AG09309 (cell line): ENCODE measurements around the gene CA4.
"Not testable (repeated sequence)": the region's sequence is repeated elsewhere in the genome, so short reads cannot be mapped to it uniquely, and the experiment has no call there.

Experiments
- DNase-seq: peaks from one replicate; pipeline ENCODE4 v3.0.0-alpha.2; 2010; ENCODE audit warnings: low read depth
- H3K4me3 ChIP-seq: 2 replicates; pipeline ENCODE4 v1.5.1; 2011; ENCODE audit warnings: mild to moderate bottlenecking, low read depth, low read length, moderate library complexity; ENCODE audit not compliant: control insufficient read depth
- TF ChIP-seq, protein P1 (sequence below): IDR thresholded peaks from 2 replicates; pipeline ENCODE4 v1.5.1; 2011; ENCODE audit warnings: mild to moderate bottlenecking, low read depth, low read length, inconsistent platforms; ENCODE audit not compliant: insufficient read depth, control insufficient read depth; ENCODE audit errors: missing control alignments

CA4 gene

DNA sequence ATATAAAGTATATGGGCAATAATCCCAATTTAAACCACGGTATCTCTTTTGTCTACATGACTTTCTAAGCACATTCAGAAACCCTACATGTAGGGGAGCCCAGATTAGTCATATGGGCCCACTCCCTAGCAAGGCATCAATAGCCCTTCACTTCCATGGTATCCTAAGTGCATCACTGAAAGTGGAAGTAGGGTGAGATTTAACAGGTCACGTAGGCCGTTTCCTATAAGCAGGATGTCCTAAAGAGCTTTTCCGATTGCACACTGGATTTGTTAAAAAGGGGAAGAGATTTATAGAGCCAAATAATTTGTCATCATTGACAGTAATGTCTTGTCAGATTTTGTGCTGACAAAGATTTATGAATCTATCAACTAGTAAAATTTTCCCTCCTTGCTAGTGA lies 39.0 kb downstream of the CA4 start:
- TF ChIP-seq, protein P1, sequence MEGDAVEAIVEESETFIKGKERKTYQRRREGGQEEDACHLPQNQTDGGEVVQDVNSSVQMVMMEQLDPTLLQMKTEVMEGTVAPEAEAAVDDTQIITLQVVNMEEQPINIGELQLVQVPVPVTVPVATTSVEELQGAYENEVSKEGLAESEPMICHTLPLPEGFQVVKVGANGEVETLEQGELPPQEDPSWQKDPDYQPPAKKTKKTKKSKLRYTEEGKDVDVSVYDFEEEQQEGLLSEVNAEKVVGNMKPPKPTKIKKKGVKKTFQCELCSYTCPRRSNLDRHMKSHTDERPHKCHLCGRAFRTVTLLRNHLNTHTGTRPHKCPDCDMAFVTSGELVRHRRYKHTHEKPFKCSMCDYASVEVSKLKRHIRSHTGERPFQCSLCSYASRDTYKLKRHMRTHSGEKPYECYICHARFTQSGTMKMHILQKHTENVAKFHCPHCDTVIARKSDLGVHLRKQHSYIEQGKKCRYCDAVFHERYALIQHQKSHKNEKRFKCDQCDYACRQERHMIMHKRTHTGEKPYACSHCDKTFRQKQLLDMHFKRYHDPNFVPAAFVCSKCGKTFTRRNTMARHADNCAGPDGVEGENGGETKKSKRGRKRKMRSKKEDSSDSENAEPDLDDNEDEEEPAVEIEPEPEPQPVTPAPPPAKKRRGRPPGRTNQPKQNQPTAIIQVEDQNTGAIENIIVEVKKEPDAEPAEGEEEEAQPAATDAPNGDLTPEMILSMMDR = no peak
- H3K4me3 ChIP-seq = no peak overlapping the region
- DNase-seq = no peak

DNA sequence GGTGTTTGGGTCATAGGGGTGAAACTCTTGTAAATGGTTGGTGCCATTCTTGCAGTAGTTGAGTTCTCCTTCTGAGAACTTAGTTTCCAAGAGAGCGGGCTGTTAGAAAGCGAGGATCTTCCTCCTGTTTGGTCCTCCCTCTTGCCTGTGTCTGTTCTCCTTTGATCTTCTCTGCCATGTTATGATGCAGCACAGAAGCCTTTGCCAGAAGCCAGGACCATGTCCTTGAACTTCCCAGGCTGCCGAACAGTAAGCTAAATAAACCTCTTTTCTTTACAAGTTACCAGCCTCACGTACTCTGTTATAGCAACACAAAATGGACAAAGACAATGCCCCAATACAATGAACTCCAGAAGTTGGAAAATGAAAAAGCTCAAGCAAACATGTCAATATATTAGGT lies 40.3 kb downstream of the CA4 start:
- not testable (repeated sequence) for DNase-seq, H3K4me3 ChIP-seq

DNA sequence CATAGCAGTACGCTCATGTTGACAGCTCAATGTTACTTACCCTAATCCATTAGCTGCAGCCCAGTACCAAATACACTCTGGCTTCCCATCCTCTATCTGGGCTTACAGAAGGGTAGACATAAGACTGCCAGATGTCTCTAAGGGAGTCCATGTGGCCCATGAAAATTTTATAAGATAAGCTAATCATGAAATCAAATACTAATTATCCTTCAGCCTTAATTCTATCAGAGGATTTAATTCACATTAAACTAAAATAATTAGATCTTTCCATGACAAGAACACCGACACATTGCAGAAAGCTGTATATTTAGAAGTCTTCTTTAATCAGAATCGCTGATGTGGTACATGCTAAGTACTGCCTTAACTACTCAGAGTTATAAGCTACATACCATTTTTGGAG lies 43.3 kb downstream of the CA4 start:
- not testable (repeated sequence) for H3K4me3 ChIP-seq, DNase-seq

DNA sequence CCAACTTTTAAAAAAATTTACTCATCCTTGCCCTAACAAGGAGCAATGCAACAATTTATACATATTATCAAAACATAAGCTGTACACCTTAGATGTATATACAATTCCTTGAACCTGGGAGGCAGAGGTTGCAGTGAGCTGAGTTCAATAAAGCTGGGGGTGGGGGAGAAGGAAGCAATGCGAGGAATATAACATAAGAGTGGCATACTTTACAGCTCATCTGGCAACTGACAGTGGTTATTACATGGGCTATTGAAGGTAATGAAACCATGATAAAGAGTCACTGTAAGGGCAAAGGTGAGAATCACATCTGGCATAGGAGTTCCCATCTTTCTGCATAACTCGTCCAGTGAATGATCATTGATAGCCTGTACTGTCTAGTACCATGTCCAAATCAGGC lies 43.7 kb downstream of the CA4 start:
- no peak overlapping the region for H3K4me3 ChIP-seq
- TF ChIP-seq, protein P1 = no peak
- DNase-seq = no peak

DNA sequence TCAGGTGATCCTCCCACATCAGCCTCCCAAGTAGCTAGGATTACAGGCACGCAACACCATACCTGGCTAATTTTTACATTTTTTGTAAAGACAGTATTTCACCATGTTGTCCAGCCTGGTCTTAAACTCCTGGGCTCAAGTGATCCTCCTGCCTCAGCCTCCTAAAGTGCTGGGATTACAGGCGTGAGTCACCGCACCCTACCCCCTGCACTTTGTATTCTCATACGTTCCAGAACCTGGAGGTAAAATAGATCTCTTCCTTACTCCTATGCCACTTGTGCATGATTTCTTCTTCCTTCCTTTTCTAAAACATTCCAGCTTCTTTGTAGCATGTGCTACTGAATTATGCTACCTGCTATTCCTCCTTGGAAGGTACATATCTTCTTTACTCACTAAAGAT lies 44.4 kb downstream of the CA4 start:
- not testable (repeated sequence) for H3K4me3 ChIP-seq, DNase-seq

DNA sequence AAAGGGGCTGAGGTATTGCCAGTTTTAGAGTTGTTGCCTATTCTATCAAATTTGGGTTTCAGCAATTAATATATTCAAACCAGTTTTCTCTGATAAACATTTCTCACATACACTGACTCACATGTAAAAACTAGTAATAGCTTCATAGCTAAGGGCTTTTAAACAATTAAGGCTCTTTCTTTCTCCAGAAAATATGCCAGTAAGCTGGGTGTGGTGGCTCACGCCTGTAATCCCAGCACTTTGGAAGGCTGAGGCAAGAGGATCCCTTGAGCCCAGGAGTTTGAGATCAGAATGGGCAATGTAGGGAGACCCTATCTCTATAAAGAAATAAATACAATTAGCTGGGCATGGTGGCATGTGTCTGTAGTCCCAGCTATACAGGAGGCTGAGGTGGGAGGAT lies 48.9 kb downstream of the CA4 start:
- H3K4me3 ChIP-seq, DNase-seq: not testable (repeated sequence)

DNA sequence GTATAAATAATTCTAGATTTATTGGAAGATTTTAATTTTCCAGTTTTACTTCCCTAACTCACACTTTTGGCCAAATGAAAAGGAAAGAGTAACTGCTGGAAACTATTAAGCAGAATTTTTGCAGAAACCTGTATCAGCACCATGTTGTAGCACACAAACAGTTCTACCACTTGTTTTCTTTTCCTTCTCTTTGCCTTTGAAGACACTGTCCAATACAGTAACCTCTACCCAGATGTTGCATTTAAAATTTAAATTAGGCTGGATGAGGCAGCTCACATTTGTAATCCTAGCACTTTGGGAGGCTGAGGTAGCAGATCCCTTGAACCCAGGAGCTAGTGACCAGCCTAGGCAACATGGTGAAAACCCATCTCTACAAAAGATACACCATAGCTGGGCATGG lies 56.0 kb downstream of the CA4 start:
- not testable (repeated sequence) for H3K4me3 ChIP-seq, DNase-seq

DNA sequence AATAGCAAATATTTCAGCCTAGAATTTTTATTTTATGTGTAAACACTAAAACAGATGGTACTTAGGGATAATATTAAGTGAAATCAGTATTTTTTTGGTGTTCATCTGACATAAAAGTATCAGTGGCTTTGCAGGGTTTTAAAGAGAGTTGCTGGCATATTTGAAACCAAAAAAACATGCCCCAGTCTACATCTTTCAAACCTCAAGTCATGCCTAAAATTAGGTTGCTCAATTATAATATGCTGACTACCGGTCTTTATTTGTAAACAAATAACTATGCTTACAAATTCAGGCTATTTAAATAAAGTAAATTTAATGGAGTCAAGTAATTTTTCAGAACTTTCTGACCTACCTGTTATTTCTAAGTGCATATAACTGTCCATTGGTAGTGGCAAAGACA lies 58.5 kb downstream of the CA4 start:
- DNase-seq, H3K4me3 ChIP-seq: not testable (repeated sequence)
